ENCODE results near the gene DIAPH3. TPM values are rescaled to one million over a fixed set of nuclear protein-coding genes. Genes with fewer than 3 reads are reported as not detected.

The DIAPH3 gene
- total RNA-seq, 3 donors from 2014 or later, result 1.3 to 5.7 (median 3.1) TPM

DNA sequence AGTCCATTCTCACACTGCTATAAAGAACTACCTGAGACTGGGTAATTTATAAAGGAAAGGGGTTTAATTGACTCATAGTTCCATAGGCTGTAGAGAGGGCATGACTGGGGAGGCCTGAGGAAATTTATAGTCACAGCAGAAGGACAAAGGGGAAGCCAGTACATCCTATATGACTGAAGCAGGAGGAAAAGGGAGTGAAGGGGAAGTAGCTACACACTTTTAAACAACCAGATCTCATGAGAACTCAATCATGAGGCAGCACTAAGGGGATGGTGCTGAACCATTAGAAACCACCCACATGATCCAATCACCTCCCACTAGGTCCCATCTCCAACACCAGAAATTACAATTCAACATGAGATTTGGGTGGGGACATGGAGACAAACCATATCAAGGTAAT is 209.1 kb downstream of the DIAPH3 start:
- intact Hi-C loops (cut with DNase I, micrococcal nuclease), result no loop called here

DNA sequence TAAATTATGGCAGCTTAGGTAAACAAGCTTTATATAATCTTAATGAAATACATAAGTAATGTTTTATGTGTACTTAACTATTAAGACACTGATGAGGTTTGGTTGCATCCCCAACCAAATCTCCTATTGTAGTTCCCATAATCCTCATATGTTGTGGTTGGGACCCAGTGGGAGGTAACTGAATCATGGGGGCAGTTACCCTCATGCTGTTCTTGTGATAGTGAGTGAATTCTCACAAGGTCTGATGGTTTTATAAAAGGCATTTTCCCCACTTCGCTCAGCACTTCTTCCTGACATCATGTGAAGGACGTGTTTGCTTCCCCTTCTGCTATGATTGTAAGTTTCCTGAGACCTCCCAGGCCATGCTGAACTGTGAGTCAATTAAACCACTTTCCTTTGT is 212.7 kb downstream of the DIAPH3 start:
- no peak for TF ChIP-seq CTCF (IDR thresholded peaks at IDR 0.05)
- intact Hi-C loops (cut with DNase I, micrococcal nuclease), result no loop called here
- Histone ChIP-seq H3K4me1 (ENCODE audit: low read depth) (no peaks in the 10 kb centered on the region), H3K36me3 (ENCODE audit: low read depth) (no peaks in the 10 kb centered on the region), H3K9me3 (no peaks in the 10 kb centered on the region), H3K4me3 (no peak overlapping the region)
- no peak for DNase-seq
- no peak for ATAC-seq

More for the DNA sequence above, 209.1 kb downstream of the DIAPH3 start:
- ATAC-seq (no peak), DNase-seq (no peak)
- no peaks in the 10 kb centered on the region for H3K9me3 ChIP-seq
- H3K4me1 ChIP-seq (ENCODE audit: low read depth), result no peaks in the 10 kb centered on the region
- no peak overlapping the region for H3K4me3 ChIP-seq
- H3K36me3 ChIP-seq (ENCODE audit: low read depth), result no peaks in the 10 kb centered on the region
- no peak for TF ChIP-seq CTCF (IDR thresholded peaks at IDR 0.05)

DNA sequence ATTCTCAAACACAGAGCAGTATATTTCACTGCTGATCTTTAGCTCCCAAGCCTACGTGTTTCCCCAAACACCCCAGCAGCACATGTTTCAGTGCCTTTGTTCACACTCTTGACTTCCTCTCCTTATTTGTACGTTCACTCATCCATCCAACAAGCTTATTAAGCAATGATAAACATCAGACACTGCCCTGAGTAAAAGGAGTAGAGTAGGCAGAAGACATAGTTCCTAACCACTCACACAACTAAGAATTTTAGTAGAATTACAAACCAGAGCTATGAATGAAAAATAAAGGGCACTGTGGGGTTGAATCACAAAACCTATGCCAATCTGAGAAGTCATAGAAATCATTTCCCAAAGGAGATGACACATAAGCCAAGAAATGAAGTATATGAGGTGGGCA is 213.5 kb downstream of the DIAPH3 start:
- TF ChIP-seq CTCF (IDR thresholded peaks at IDR 0.05), result no peak
- intact Hi-C loops (cut with DNase I, micrococcal nuclease), result no loop called here
- Histone ChIP-seq H3K36me3 (ENCODE audit: low read depth) (no peaks in the 10 kb centered on the region), H3K9me3 (no peaks in the 10 kb centered on the region), H3K4me1 (ENCODE audit: low read depth) (no peaks in the 10 kb centered on the region), H3K4me3 (no peak overlapping the region)
- ATAC-seq, result no peak
- DNase-seq, result no peak

DNA sequence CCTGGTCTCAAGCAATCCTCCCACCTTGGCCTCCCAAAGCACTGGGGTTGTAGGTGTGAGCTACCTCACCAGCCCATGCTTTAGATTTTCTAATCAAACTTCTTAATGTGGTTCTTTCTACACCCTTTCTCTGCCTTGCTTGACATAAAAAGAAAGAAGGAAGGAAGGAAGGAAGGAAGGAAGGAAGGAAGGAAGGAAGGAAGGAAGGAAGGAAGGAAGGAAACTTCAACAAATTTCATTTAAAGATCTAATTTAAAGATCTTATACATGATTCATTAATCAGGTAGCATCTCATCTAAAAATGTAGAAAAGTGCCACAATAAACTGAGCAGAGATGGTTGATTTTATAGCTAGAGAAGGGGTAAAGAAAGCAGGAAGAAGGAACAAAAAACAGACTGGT is 215.0 kb downstream of the DIAPH3 start:
- intact Hi-C loops (cut with DNase I, micrococcal nuclease), result no loop called here
- Histone ChIP-seq H3K4me3 (no peak overlapping the region), H3K9me3 (no peaks in the 10 kb centered on the region), H3K36me3 (ENCODE audit: low read depth) (no peaks in the 10 kb centered on the region), H3K4me1 (ENCODE audit: low read depth) (no peaks in the 10 kb centered on the region)
- DNase-seq (no peak), ATAC-seq (no peak)
- TF ChIP-seq CTCF (IDR thresholded peaks at IDR 0.05), result no peak

- intact Hi-C loops (cut with DNase I, micrococcal nuclease), result no loop called here
- TF ChIP-seq CTCF (IDR thresholded peaks at IDR 0.05), result no peak
- ATAC-seq (no peak), DNase-seq (no peak)
- no peaks in the 10 kb centered on the region for H3K4me1 ChIP-seq (ENCODE audit: low read depth)
- H3K36me3 ChIP-seq (ENCODE audit: low read depth), result no peaks in the 10 kb centered on the region
- no peak overlapping the region for H3K4me3 ChIP-seq
- H3K9me3 ChIP-seq, result no peaks in the 10 kb centered on the region
Observed at GRCh38 chr13:59946944-59947343, 216.8 kb downstream of the DIAPH3 start.

DNA sequence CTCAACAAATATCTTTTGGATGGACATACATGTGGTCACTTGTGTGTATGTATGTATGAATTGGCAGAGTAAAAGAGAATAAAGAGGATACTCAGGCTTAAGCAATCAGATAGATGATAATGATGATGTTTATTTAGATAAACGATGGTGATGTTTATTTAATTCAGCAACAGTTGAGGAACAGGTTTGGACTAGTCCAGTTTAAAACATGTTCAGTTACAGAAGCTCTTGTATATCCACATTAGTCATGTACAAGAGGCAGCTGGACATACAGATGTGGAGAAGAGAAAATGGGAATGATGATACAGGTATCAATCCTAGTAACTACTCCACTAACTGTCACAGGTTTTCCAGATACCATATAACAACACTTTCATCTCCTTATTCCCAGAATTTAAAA is 232.1 kb downstream of the DIAPH3 start:
- no peak for DNase-seq
- no peak for TF ChIP-seq CTCF (IDR thresholded peaks at IDR 0.05)
- no peaks in the 10 kb centered on the region for H3K36me3 ChIP-seq (ENCODE audit: low read depth)
- no peak overlapping the region for H3K4me3 ChIP-seq
- intact Hi-C loops (cut with DNase I, micrococcal nuclease), result no loop called here
- H3K4me1 ChIP-seq (ENCODE audit: low read depth), result no peaks in the 10 kb centered on the region
- H3K9me3 ChIP-seq, result no peaks in the 10 kb centered on the region
- no peak for ATAC-seq
